HepG2 (cell line): Measurements from ENCODE around the gene CAMK2G. TPM values are rescaled to one million over a fixed set of nuclear protein-coding genes. Genes with fewer than 3 reads are reported as not detected.

ENCODE experiments used
- ATAC-seq: fragments of 200-7000 bp; cut with Tn5 transposase; 3 replicates; pipeline ENCODE4 v1.9.1; 2020; ENCODE audit warnings: mild to moderate bottlenecking, moderate library complexity
- BruUV-seq: library from RNA; stranded (reverse); fragments of 400-500 nt; replicated peaks from 2 replicates; lab custom pipeline; 2021; lab: Mats Ljungman, UMichigan
- CTCF ChIA-PET: fragments of 300-600 bp; formaldehyde crosslinking; extraction: SDS; loops from one replicate; lab custom pipeline; 2021; ENCODE audit warnings: low total read pairs, inconsistent platforms, low intra/inter-chr PET ratio; lab: Yijun Ruan, JAX
- POLR2A ChIA-PET: fragments of 350-600 bp; sonication (Branson Sonifier 250); formaldehyde crosslinking; loops from one replicate; lab custom pipeline; 2020; ENCODE audit warnings: antibody characterized with exemption, inconsistent platforms; lab: Yijun Ruan, JAX
- DNase-seq: peaks from one replicate; pipeline ENCODE4 v3.0.0-alpha.2; 2015; ENCODE audit warnings: low spot score
- FAIRE-seq: peaks from 3 replicates; lab custom pipeline; 2011; peaks lifted over from hg19 to GRCh38; lab: Jason Lieb, UNC
- H2AFZ ChIP-seq: one replicate; pipeline ENCODE4 v1.6.1; 2011; ENCODE audit warnings: low read length, inconsistent platforms
- H3K27ac ChIP-seq: fragments of 300-600 bp; 3 replicates; pipeline ENCODE4 v1.8.0; 2011; ENCODE audit warnings: mixed run types, mild to moderate bottlenecking, mixed read lengths, low read length, inconsistent platforms; ENCODE audit not compliant: insufficient read depth; ENCODE audit errors: extremely low read length
- H3K27me3 ChIP-seq, 2 experiments: fragments of 200-600 bp in 1 of 2; 2 replicates in 1 of 2; 3 replicates in 1 of 2; pipeline versions ENCODE4 v1.6.0 to v1.8.0; 2011; ENCODE audit warnings: low read length in 2 of 2, mild to moderate bottlenecking in 2 of 2, moderate library complexity in 2 of 2, inconsistent platforms in 1 of 2; ENCODE audit not compliant: insufficient read depth in 2 of 2, control insufficient read depth in 1 of 2
- H3K36me3 ChIP-seq, 2 experiments: fragments of 200-600 bp in 1 of 2; replicated peaks in 1 of 2; 2 replicates in 1 of 2; 3 replicates in 1 of 2; pipeline versions ENCODE4 v1.5.1 to v1.8.0; 2011; ENCODE audit warnings: low read length in 2 of 2, inconsistent platforms in 1 of 2; ENCODE audit not compliant: insufficient read depth in 2 of 2, control insufficient read depth in 1 of 2
- H3K4me1 ChIP-seq: 2 replicates; pipeline ENCODE4 v1.5.1; 2012; ENCODE audit warnings: low read length, inconsistent platforms; ENCODE audit not compliant: insufficient read depth
- H3K4me2 ChIP-seq: 2 replicates; pipeline ENCODE4 v1.6.0; 2011; ENCODE audit warnings: low read depth, low read length, inconsistent platforms
- H3K4me3 ChIP-seq, 3 experiments: fragments of 200-600 bp in 1 of 3; sonication (generic), shearing (Covaris generic) in 1 of 3; replicated peaks in 1 of 3; 2 replicates each; pipeline ENCODE4 v1.5.1; 2011 to 2016; ENCODE audit warnings: low read length in 3 of 3, inconsistent platforms in 2 of 3, low read depth in 2 of 3, mild to moderate bottlenecking in 2 of 3, control low read depth in 1 of 3, mixed read lengths in 1 of 3; ENCODE audit not compliant: insufficient read depth in 1 of 3
- H3K79me2 ChIP-seq: one replicate; pipeline ENCODE4 v1.6.1; 2011; ENCODE audit warnings: low read length, inconsistent platforms; ENCODE audit not compliant: insufficient read depth
- H3K9ac ChIP-seq: 2 replicates; pipeline ENCODE4 v1.6.0; 2011; ENCODE audit warnings: mild to moderate bottlenecking, low read depth, low read length, inconsistent platforms; ENCODE audit not compliant: insufficient read depth
- H3K9me3 ChIP-seq: 2 replicates; pipeline ENCODE4 v1.5.1; 2012; ENCODE audit warnings: mild to moderate bottlenecking, low read length
- H4K20me1 ChIP-seq: 2 replicates; pipeline ENCODE4 v1.6.0; 2011; ENCODE audit warnings: inconsistent platforms, mild to moderate bottlenecking, low read length, moderate library complexity; ENCODE audit not compliant: insufficient read depth
- ARNTL ChIP-seq: sonication (generic); formaldehyde crosslinking; IDR thresholded peaks from 2 replicates; pipeline ENCODE4 v1.4.0; 2020; ENCODE audit warnings: mild to moderate bottlenecking, missing genetic modification reagents
- KMT2A ChIP-seq: sonication (generic); formaldehyde crosslinking; IDR thresholded peaks from 2 replicates; pipeline ENCODE4 v1.4.0; 2020; ENCODE audit warnings: missing genetic modification reagents
- MIER3 ChIP-seq: IDR thresholded peaks from 2 replicates; pipeline ENCODE4 v1.6.1; 2016; ENCODE audit warnings: missing compliant biosample characterization, borderline replicate concordance
- NFE2L2 ChIP-seq: fragments of 150-350 bp; IDR thresholded peaks from 2 replicates; pipeline ENCODE4 v1.6.1; 2014; ENCODE audit warnings: low read length
- POLR2G ChIP-seq: fragments of 200-400 bp; formaldehyde crosslinking; IDR thresholded peaks from 2 replicates; pipeline ENCODE4 v1.6.1; 2018; ENCODE audit warnings: mild to moderate bottlenecking, low read depth, low read length, moderate library complexity
- SPEN ChIP-seq: sonication (generic); formaldehyde crosslinking; IDR thresholded peaks from 2 replicates; pipeline ENCODE4 v1.5.1; 2020; ENCODE audit warnings: low read depth, mild to moderate bottlenecking, missing genetic modification reagents
- ZNF557 ChIP-seq: sonication (generic); formaldehyde crosslinking; IDR thresholded peaks from 2 replicates; pipeline ENCODE4 v1.4.0; 2020; ENCODE audit warnings: missing genetic modification reagents
- ZSCAN5A ChIP-seq: sonication (generic); formaldehyde crosslinking; IDR thresholded peaks from 2 replicates; pipeline ENCODE4 v1.8.0; 2022; ENCODE audit warnings: mild to moderate bottlenecking, missing genetic modification reagents, borderline replicate concordance
- WGBS: methylation state at CpG from one replicate; pipeline ENCODE4 v1.1.6; 2017; ENCODE audit warnings: low lambda C conversion rate; 5-methylcytosine and 5-hydroxymethylcytosine counted together
- in situ Hi-C: cut with HindIII; loops from 2 replicates; pipeline ENCODE4 v1.10.0; 2017; ENCODE audit warnings: low pct_unique_long_range_greater_than_20kb; ENCODE audit not compliant: extremely low pct_ligation_motif_present
- intact Hi-C: fragments of 100-400 bp; cut with micrococcal nuclease; formaldehyde crosslinking; loops from one replicate; pipeline ENCODE4 v1.10.0; 2022; ENCODE audit not compliant: unreplicated experiment
- polyA plus RNA-seq, 8 experiments: library from polyadenylated mRNA; depleted of rRNA in 3 of 8; stranded (reverse) in 7 of 8; unstranded in 1 of 8; fragments of >200 nt; fragmentation: Illumina TruSeq in 4 of 8; extraction: Trizol in 4 of 8; gene quantifications; 2 replicates each; pipeline versions ENCODE4 v1.2.1 to v1.2.3, GENCODE V29; 2011 to 2016; ENCODE audit warnings: low read depth in 4 of 8, missing spikeins in 1 of 8, mixed read lengths in 1 of 8; ENCODE audit not compliant: insufficient read depth in 1 of 8
- total RNA-seq, 5 experiments: library from RNA; depleted of rRNA; stranded (reverse); fragments of >200 nt; fragmentation: Illumina TruSeq; extraction: Trizol; gene quantifications; 2 replicates each; pipeline ENCODE4 v1.2.3, GENCODE V29; 2016; ENCODE audit warnings: low read depth in 1 of 5

CAMK2G gene
- total and polyA plus RNA-seq, 2 of the 13 experiments (the other 11 are each of a cell fraction or from before 2014, with no cell fraction given) = 15.9 to 18.8 TPM

- intact Hi-C loops (no loop called here), in situ Hi-C loops (no loop called here)
- no peaks in the 10 kb centered on the region for H3K79me2 ChIP-seq
- FAIRE-seq = no peak
- TF ChIP-seq MIER3 (no peak), POLR2G (no peak), ZSCAN5A (CRISPR knock-in tag) (no peak), ZNF557 (CRISPR knock-in tag) (no peak), ARNTL (CRISPR knock-in tag) (no peak), KMT2A (CRISPR knock-in tag) (no peak), NFE2L2 (no peak), SPEN (CRISPR knock-in tag) (no peak)
- ChIA-PET POLR2A (interaction anchor here (0.6 to 3.1 kb wide), 4 partner anchors 10 to 16 kb away, joined by 3 to 7 read pairs (median 4); partner anchors contain the start of gene CAMK2G), CTCF (no interaction called here)
- no peak overlapping the region for H3K4me3 ChIP-seq
- H3K9me3 ChIP-seq = no peaks in the 10 kb centered on the region
- DNase-seq = no peak
- H4K20me1 ChIP-seq = no peaks in the 10 kb centered on the region
- no peak for ATAC-seq
- H3K9ac ChIP-seq = no peak overlapping the region
- H3K4me1 ChIP-seq = peaks cover 10% of the 10 kb centered on the region
- no TSS peak for BruUV-seq
- H3K4me2 ChIP-seq = no peak overlapping the region
- no peak overlapping the region for H3K27ac ChIP-seq
- no peak overlapping the region for H2AFZ ChIP-seq
- no peaks in the 10 kb centered on the region for H3K27me3 ChIP-seq
- 91% methylated on average over 8 of the region's 8 CpGs for WGBS
- peaks cover 12 to 44% of the 10 kb centered on the region in 2 experiments for H3K36me3 ChIP-seq
Observed at GRCh38 chr10:73862011-73862410, 12.3 kb downstream of the CAMK2G start.
